CD4-positive, alpha-beta memory T cell (primary cell): ENCODE data around the gene CMIP. TPM values are rescaled to one million over a fixed set of nuclear protein-coding genes. Genes with fewer than 3 reads are reported as not detected.

ENCODE experiments used
- CTCF ChIA-PET: fragments of 350-600 bp; sonication (Branson Sonifier 250); formaldehyde crosslinking; loops from one replicate; lab custom pipeline; 2021; ENCODE audit warnings: inconsistent platforms; ENCODE audit not compliant: partially characterized antibody; lab: Charles Lee
- POLR2A ChIA-PET: fragments of 350-600 bp; sonication (Branson Sonifier 250); formaldehyde crosslinking; loops from one replicate; lab custom pipeline; 2021; ENCODE audit not compliant: partially characterized antibody; lab: Charles Lee
- DNase-seq, 5 donors: peaks; one replicate each; pipeline versions ENCODE4 v3.0.0 to v3.0.0-alpha.2; 2020 to 2022; ENCODE audit warnings: mixed read lengths in 1 of 5
- H3K27ac ChIP-seq: one replicate; pipeline ENCODE4 v1.7.0; 2013; ENCODE audit warnings: low read depth, low read length
- H3K27me3 ChIP-seq: 2 replicates; pipeline ENCODE4 v1.7.0; 2013; ENCODE audit warnings: mild to moderate bottlenecking, low read length, moderate library complexity; ENCODE audit not compliant: insufficient read depth
- H3K36me3 ChIP-seq: 2 replicates; pipeline ENCODE4 v1.7.0; 2013; ENCODE audit warnings: mild to moderate bottlenecking, low read length, moderate library complexity; ENCODE audit not compliant: insufficient read depth
- H3K4me1 ChIP-seq: 2 replicates; pipeline ENCODE4 v1.7.0; 2013; ENCODE audit warnings: mild to moderate bottlenecking, low read length, moderate library complexity; ENCODE audit not compliant: insufficient read depth
- H3K4me3 ChIP-seq, 2 donors: one replicate each; pipeline ENCODE4 v1.7.0; 2013; ENCODE audit warnings: low read length in 2 of 2, mild to moderate bottlenecking in 1 of 2
- H3K9me3 ChIP-seq, 2 donors: one replicate each; pipeline ENCODE4 v1.7.0; 2013; ENCODE audit warnings: low read length in 2 of 2, control low read depth in 1 of 2; ENCODE audit not compliant: control insufficient read depth in 1 of 2
- H3K27ac Mint-ChIP-seq, 7 donors: one replicate each; pipeline ENCODE4 v1.8.0; 2020 to 2021; ENCODE audit warnings: mixed read lengths in 7 of 7, mild to moderate bottlenecking in 6 of 7, inconsistent platforms in 3 of 7, moderate library complexity in 3 of 7
- H3K27me3 Mint-ChIP-seq, 2 donors: one replicate each; pipeline ENCODE4 v1.8.0; 2020 to 2021; ENCODE audit warnings: mixed read lengths in 2 of 2
- H3K36me3 Mint-ChIP-seq, 2 donors: one replicate each; pipeline ENCODE4 v1.8.0; 2020 to 2021; ENCODE audit warnings: mixed read lengths in 2 of 2, inconsistent platforms in 1 of 2, mild to moderate bottlenecking in 1 of 2
- H3K4me1 Mint-ChIP-seq, 4 donors: one replicate each; pipeline ENCODE4 v1.8.0; 2020 to 2021; ENCODE audit warnings: mixed read lengths in 4 of 4, mild to moderate bottlenecking in 1 of 4
- H3K4me3 Mint-ChIP-seq, 8 donors: one replicate each; pipeline ENCODE4 v1.8.0; 2020 to 2021; ENCODE audit warnings: mixed read lengths in 8 of 8, mild to moderate bottlenecking in 7 of 8, moderate library complexity in 6 of 8, inconsistent platforms in 3 of 8
- H3K9me3 Mint-ChIP-seq, 8 donors: one replicate each; pipeline ENCODE4 v1.8.0; 2020 to 2021; ENCODE audit warnings: mixed read lengths in 8 of 8, mild to moderate bottlenecking in 5 of 8, inconsistent platforms in 3 of 8, moderate library complexity in 1 of 8
- intact Hi-C: fragments of 100-400 bp; cut with micrococcal nuclease; formaldehyde crosslinking; loops from one replicate; pipeline ENCODE4 v1.15.1; 2023
- polyA plus RNA-seq, 2 donors: library from polyadenylated mRNA; unstranded; fragments of 300-500 nt; fragmentation: Illumina TruSeq; gene quantifications; one replicate each; pipeline ENCODE4 v1.2.3, GENCODE V29; 2021
- total RNA-seq, 2 experiments: library from RNA; stranded (reverse); gene quantifications; one replicate each; pipeline ENCODE4 v1.2.3, GENCODE V29; 2021

Gene CMIP
- total and polyA plus RNA-seq, 4 experiments from 2014 or later, result 0.84 to 36.4 (median 33.2) TPM; not detected in 1

GRCh38 chr16:81587626-81588160, 143.1 kb downstream of the CMIP start:
- Mint-ChIP-seq H3K36me3 (peaks cover 16 to 18% of the 10 kb centered on the region in 2 donors), H3K4me1 (peaks cover 8 to 33% (median 16%) of the 10 kb centered on the region in 4 donors), H3K4me3 (no peak overlapping the region), H3K27ac (peak overlapping the region in 1 of 7 donors; percentile 8), H3K9me3 (no peaks in the 10 kb centered on the region), H3K27me3 (no peaks in the 10 kb centered on the region)
- CTCF ChIA-PET, result interaction anchor here (1.0 kb wide), 1 partner anchor 13 kb away, joined by 3 read pairs; no protein-coding TSS in a partner anchor
- Histone ChIP-seq H3K9me3 (no peaks in the 10 kb centered on the region), H3K4me1 (no peaks in the 10 kb centered on the region), H3K27me3 (no peaks in the 10 kb centered on the region), H3K36me3 (no peaks in the 10 kb centered on the region), H3K27ac (no peak overlapping the region), H3K4me3 (no peak overlapping the region)
- POLR2A ChIA-PET, result no interaction called here
- intact Hi-C loops, result no loop called here
- no peak for DNase-seq

DNA sequence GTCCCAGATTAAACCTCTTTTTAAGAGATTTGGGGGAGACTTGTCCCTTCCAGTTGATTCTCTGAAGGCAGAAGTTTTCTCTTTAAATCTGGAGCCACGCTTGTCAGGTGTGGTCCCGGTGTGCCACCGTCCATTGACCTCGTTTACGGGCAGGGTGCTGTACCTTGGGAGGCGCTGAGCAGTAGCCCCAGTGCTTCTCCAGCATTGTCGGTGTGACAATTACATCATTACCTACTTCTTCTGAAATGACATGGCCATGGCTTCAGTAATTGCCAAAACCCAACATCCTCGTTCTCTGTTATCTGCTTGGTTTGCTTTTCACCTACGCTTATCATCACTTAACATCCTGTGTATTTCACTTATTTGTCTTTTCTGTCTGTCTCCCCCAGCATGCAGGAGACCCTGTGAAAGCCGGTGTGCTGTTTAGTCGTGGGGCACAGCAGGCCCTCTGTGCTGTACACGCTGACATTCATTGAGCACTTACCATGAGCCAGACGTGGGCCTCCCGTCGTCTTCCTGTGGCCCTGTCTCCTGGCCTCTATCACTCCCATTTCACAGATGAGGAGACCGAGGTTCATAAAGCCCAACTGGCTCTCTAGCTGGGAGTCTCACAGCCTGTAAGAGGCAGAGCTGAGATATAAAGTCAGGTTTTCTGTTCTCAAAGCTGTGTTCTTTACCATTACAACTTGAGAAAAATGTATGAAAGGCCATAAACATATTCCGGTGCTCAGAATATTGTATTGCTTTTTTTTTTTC, 143.9 kb downstream of the CMIP start:
- intact Hi-C loops, result no loop called here

GRCh38 chr16:81589975-81590650, 145.5 kb downstream of the CMIP start:
- Mint-ChIP-seq H3K27ac (peak overlapping the region in 2 of 7 donors; percentile 65 to 66), H3K4me1 (peaks cover 12 to 39% (median 18%) of the 10 kb centered on the region in 4 donors), H3K4me3 (no peak overlapping the region), H3K36me3 (peaks cover 13 to 17% of the 10 kb centered on the region in 2 donors), H3K27me3 (no peaks in the 10 kb centered on the region), H3K9me3 (no peaks in the 10 kb centered on the region)
- Histone ChIP-seq H3K27me3 (no peaks in the 10 kb centered on the region), H3K27ac (no peak overlapping the region), H3K9me3 (no peaks in the 10 kb centered on the region), H3K36me3 (no peaks in the 10 kb centered on the region), H3K4me1 (peaks cover 5% of the 10 kb centered on the region), H3K4me3 (no peak overlapping the region)
- no peak for DNase-seq
- ChIA-PET CTCF (no interaction called here), POLR2A (no interaction called here)
- intact Hi-C loops, result no loop called here

More for the DNA sequence above, 143.9 kb downstream of the CMIP start:
- POLR2A ChIA-PET, result no interaction called here
- H3K4me1 ChIP-seq, result peaks cover 4% of the 10 kb centered on the region
- no peaks in the 10 kb centered on the region for H3K27me3 ChIP-seq
- no peaks in the 10 kb centered on the region for H3K9me3 ChIP-seq
- peak overlapping the region in 1 of 8 donors; percentile 52 for H3K4me3 Mint-ChIP-seq
- H3K4me1 Mint-ChIP-seq, result peaks cover 8 to 35% (median 16%) of the 10 kb centered on the region in 4 donors
- H3K9me3 Mint-ChIP-seq, result no peaks in the 10 kb centered on the region
- H3K4me3 ChIP-seq, result no peak overlapping the region
- no peak overlapping the region for H3K27ac ChIP-seq
- no peaks in the 10 kb centered on the region for H3K36me3 ChIP-seq
- H3K36me3 Mint-ChIP-seq, result peaks cover 15 to 18% of the 10 kb centered on the region in 2 donors
- H3K27me3 Mint-ChIP-seq, result no peaks in the 10 kb centered on the region
- peak overlapping the region in 6 of 7 donors; percentile 31 to 55 (median 44) for H3K27ac Mint-ChIP-seq
- DNase-seq, result no peak
- CTCF ChIA-PET, result no interaction called here

- H3K27me3 ChIP-seq, result no peaks in the 10 kb centered on the region
- intact Hi-C loops, result no loop called here
- H3K4me3 ChIP-seq, result no peak overlapping the region
- ChIA-PET CTCF (interaction anchor here (1.0 kb wide), 1 partner anchor 187 kb away, joined by 3 read pairs; no protein-coding TSS in a partner anchor), POLR2A (no interaction called here)
- DNase-seq, result no peak
- H3K4me1 Mint-ChIP-seq, result peaks cover 16 to 34% (median 20%) of the 10 kb centered on the region in 4 donors
- H3K9me3 ChIP-seq, result no peaks in the 10 kb centered on the region
- no peak overlapping the region for H3K4me3 Mint-ChIP-seq
- no peaks in the 10 kb centered on the region for H3K36me3 ChIP-seq
- peaks cover 5% of the 10 kb centered on the region for H3K4me1 ChIP-seq
- H3K27me3 Mint-ChIP-seq, result no peaks in the 10 kb centered on the region
- no peak overlapping the region for H3K27ac ChIP-seq
- peaks cover 11 to 13% of the 10 kb centered on the region in 2 donors for H3K36me3 Mint-ChIP-seq
- H3K9me3 Mint-ChIP-seq, result no peaks in the 10 kb centered on the region
- peak overlapping the region in 4 of 7 donors; percentile 38 to 70 (median 65) for H3K27ac Mint-ChIP-seq
Measured at GRCh38 chr16:81590714-81591544, 146.3 kb downstream of the CMIP start.

DNA sequence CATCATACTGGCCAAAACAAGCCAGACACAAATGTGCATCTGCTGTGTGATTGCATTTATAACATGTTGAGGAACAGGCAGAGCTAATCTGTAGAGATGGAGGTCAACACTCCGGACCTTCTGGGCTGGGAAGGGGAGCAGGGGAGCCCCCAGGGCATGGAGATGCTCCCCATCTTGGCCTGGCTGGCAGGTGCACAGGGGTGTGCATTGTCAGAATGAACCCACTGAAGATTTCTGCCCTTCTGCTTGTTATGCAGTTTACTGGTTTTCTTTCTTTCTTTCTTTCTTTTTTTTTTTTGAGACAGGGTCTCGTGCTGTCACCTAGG, 146.9 kb downstream of the CMIP start:
- H3K4me3 Mint-ChIP-seq, result no peak overlapping the region
- Histone ChIP-seq H3K4me1 (peaks cover 5% of the 10 kb centered on the region), H3K27ac (no peak overlapping the region), H3K36me3 (no peaks in the 10 kb centered on the region), H3K4me3 (no peak overlapping the region), H3K9me3 (no peaks in the 10 kb centered on the region), H3K27me3 (no peaks in the 10 kb centered on the region)
- peaks cover 9 to 13% of the 10 kb centered on the region in 2 donors for H3K36me3 Mint-ChIP-seq
- no peaks in the 10 kb centered on the region for H3K27me3 Mint-ChIP-seq
- DNase-seq, result no peak
- peaks cover 15 to 34% (median 20%) of the 10 kb centered on the region in 4 donors for H3K4me1 Mint-ChIP-seq
- peak overlapping the region in 3 of 7 donors; percentile 35 to 70 (median 38) for H3K27ac Mint-ChIP-seq
- intact Hi-C loops, result no loop called here
- POLR2A ChIA-PET, result no interaction called here
- CTCF ChIA-PET, result interaction anchor here (1.0 kb wide), 1 partner anchor 187 kb away, joined by 3 read pairs; no protein-coding TSS in a partner anchor
- H3K9me3 Mint-ChIP-seq, result no peaks in the 10 kb centered on the region

GRCh38 chr16:81592353-81592866, 147.8 kb downstream of the CMIP start:
- H3K9me3 ChIP-seq, result no peaks in the 10 kb centered on the region
- Mint-ChIP-seq H3K27me3 (no peaks in the 10 kb centered on the region), H3K27ac (peak overlapping the region in 2 of 7 donors; percentile 36 to 63), H3K36me3 (peaks cover 9 to 13% of the 10 kb centered on the region in 2 donors), H3K4me1 (peaks cover 16 to 33% (median 23%) of the 10 kb centered on the region in 4 donors), H3K4me3 (no peak overlapping the region), H3K9me3 (no peaks in the 10 kb centered on the region)
- CTCF ChIA-PET, result no interaction called here
- no peaks in the 10 kb centered on the region for H3K27me3 ChIP-seq
- DNase-seq, result no peak
- H3K4me1 ChIP-seq, result peaks cover 5% of the 10 kb centered on the region
- H3K36me3 ChIP-seq, result no peaks in the 10 kb centered on the region
- POLR2A ChIA-PET, result no interaction called here
- intact Hi-C loops, result no loop called here
- H3K27ac ChIP-seq, result no peak overlapping the region
- no peak overlapping the region for H3K4me3 ChIP-seq
